A549 (cell line): ENCODE results near the gene AAMP. TPM values are rescaled to one million over a fixed set of nuclear protein-coding genes. Genes with fewer than 3 reads are reported as not detected.

Experiments used
- ATAC-seq, 2 experiments: fragments of 200-7000 bp in 1 of 2; fragments of >200 bp in 1 of 2; cut with Nextera tagmentation in 1 of 2; cut with Tn5 transposase in 1 of 2; 3 replicates each; pipeline versions ENCODE4 v1.8.0 to v1.9.1; 2018 to 2020; ENCODE audit warnings: mild to moderate bottlenecking in 1 of 2, moderate library complexity in 1 of 2
- CTCF ChIA-PET: fragments of 300-600 bp; sonication (Branson Sonifier 250); formaldehyde crosslinking; extraction: SDS; loops from one replicate; lab custom pipeline; 2021; ENCODE audit warnings: antibody characterized with exemption, inconsistent platforms; lab: Yijun Ruan, JAX
- POLR2A ChIA-PET: fragments of 350-600 bp; formaldehyde crosslinking; extraction: SDS; loops from one replicate; lab custom pipeline; 2021; ENCODE audit warnings: antibody characterized with exemption, inconsistent platforms; lab: Yijun Ruan, JAX
- DNase-seq, 2 experiments: peaks; one replicate each; pipeline versions ENCODE4 v3.0.0 to v3.0.0-alpha.2; 2011 to 2016; ENCODE audit warnings: low read depth in 1 of 2, low spot score in 1 of 2
- FAIRE-seq: peaks from 2 replicates; lab custom pipeline; 2011; peaks lifted over from hg19 to GRCh38; lab: Jason Lieb, UNC
- H3K27ac ChIP-seq, 2 experiments: fragments of >200 bp; sonication (Bioruptor Twin); formaldehyde crosslinking; 3 replicates each; pipeline ENCODE4 v1.5.1; 2016 to 2017
- H3K4me1 ChIP-seq: fragments of >200 bp; sonication (Bioruptor Twin); formaldehyde crosslinking; 3 replicates; pipeline ENCODE4 v1.6.1; 2016
- H3K4me2 ChIP-seq: fragments of >200 bp; sonication (Bioruptor Twin); formaldehyde crosslinking; 3 replicates; pipeline ENCODE4 v1.6.1; 2016
- H3K4me3 ChIP-seq: fragments of >200 bp; sonication (Bioruptor Twin); formaldehyde crosslinking; 3 replicates; pipeline ENCODE4 v1.5.1; 2016
- H3K9me3 ChIP-seq: fragments of >200 bp; sonication (Bioruptor Twin); formaldehyde crosslinking; 3 replicates; pipeline ENCODE4 v1.6.1; 2016
- BHLHE40 ChIP-seq: IDR thresholded peaks from 2 replicates; pipeline ENCODE4 v1.6.1; 2012; ENCODE audit warnings: low read depth, low read length, inconsistent platforms
- CBX2 ChIP-seq: fragments of 200-600 bp; sonication (generic); IDR thresholded peaks from 2 replicates; pipeline ENCODE4 v1.6.1; 2016; ENCODE audit warnings: low read depth, mild to moderate bottlenecking, borderline replicate concordance
- CHD2 ChIP-seq: fragments of 150-350 bp; IDR thresholded peaks from 2 replicates; pipeline ENCODE4 v1.6.1; 2014; ENCODE audit warnings: low read length; ENCODE audit not compliant: partially characterized antibody
- CHD4 ChIP-seq: fragments of 200-600 bp; sonication (generic); IDR thresholded peaks from 2 replicates; pipeline ENCODE4 v1.6.1; 2016; ENCODE audit warnings: antibody characterized with exemption, mild to moderate bottlenecking, borderline replicate concordance
- CTCF ChIP-seq: fragments of >200 bp; sonication (Bioruptor Twin); formaldehyde crosslinking; IDR thresholded peaks from 3 replicates; pipeline ENCODE4 v1.5.1; 2016
- ESRRA ChIP-seq: fragments of 150-350 bp; IDR thresholded peaks from 2 replicates; pipeline ENCODE4 v1.6.1; 2014; ENCODE audit warnings: mild to moderate bottlenecking, low read length, borderline replicate concordance
- HEYL ChIP-seq: fragments of 250-450 bp; sonication (Bioruptor Pico); IDR thresholded peaks from 2 replicates; pipeline ENCODE4 v1.8.0; 2021; ENCODE audit warnings: mild to moderate bottlenecking, moderate library complexity
- HOXB5 ChIP-seq: fragments of 250-450 bp; sonication (Bioruptor Pico); IDR thresholded peaks from 2 replicates; pipeline ENCODE4 v1.5.0; 2020; ENCODE audit warnings: mild to moderate bottlenecking, moderate library complexity
- JUNB ChIP-seq: fragments of >200 bp; sonication (Bioruptor Twin); formaldehyde crosslinking; IDR thresholded peaks from 2 replicates; pipeline ENCODE4 v1.6.1; 2016
- KDM5A ChIP-seq: fragments of 200-600 bp; sonication (generic); IDR thresholded peaks from 2 replicates; pipeline ENCODE4 v1.6.1; 2016; ENCODE audit warnings: antibody characterized with exemption, mild to moderate bottlenecking
- MAX ChIP-seq: IDR thresholded peaks from 2 replicates; pipeline ENCODE4 v1.6.1; 2012
- NFE2L2 ChIP-seq: fragments of 150-350 bp; conservative IDR thresholded peaks from 2 replicates; pipeline ENCODE4 v1.6.1; 2014; ENCODE audit warnings: low read length
- NPAS2 ChIP-seq: fragments of 250-450 bp; sonication (Bioruptor Pico); IDR thresholded peaks from 2 replicates; pipeline ENCODE4 v1.8.0; 2022; ENCODE audit warnings: mild to moderate bottlenecking, moderate library complexity, borderline replicate concordance
- RAD21 ChIP-seq, 2 experiments: fragments of >200 bp in 1 of 2; sonication (Bioruptor Twin) in 1 of 2; formaldehyde crosslinking in 1 of 2; IDR thresholded peaks in 1 of 2; conservative IDR thresholded peaks in 1 of 2; 2 replicates in 1 of 2; 3 replicates in 1 of 2; pipeline ENCODE4 v1.6.1; 2012 to 2018; ENCODE audit warnings: inconsistent platforms in 1 of 2
- RFX5 ChIP-seq: fragments of 450-650 bp; IDR thresholded peaks from 2 replicates; pipeline ENCODE4 v1.7.1; 2014; ENCODE audit warnings: antibody characterized with exemption, mild to moderate bottlenecking, moderate library complexity
- RNF2 ChIP-seq: fragments of 200-600 bp; sonication (generic); IDR thresholded peaks from 2 replicates; pipeline ENCODE4 v1.6.1; 2016; ENCODE audit warnings: low read depth, mild to moderate bottlenecking, antibody characterized with exemption, moderate library complexity, borderline replicate concordance
- SMC3 ChIP-seq: fragments of >200 bp; sonication (Bioruptor Twin); formaldehyde crosslinking; IDR thresholded peaks from 3 replicates; pipeline ENCODE4 v1.6.1; 2018; ENCODE audit warnings: inconsistent platforms
- TP53 ChIP-seq: fragments of 250-450 bp; sonication (Bioruptor Pico); IDR thresholded peaks from 2 replicates; pipeline ENCODE4 v1.5.0; 2021; ENCODE audit warnings: mild to moderate bottlenecking, moderate library complexity
- USF2 ChIP-seq: fragments of 450-650 bp; IDR thresholded peaks from 2 replicates; pipeline ENCODE4 v1.6.1; 2014; ENCODE audit warnings: antibody characterized with exemption
- ZC3H11A ChIP-seq: fragments of 450-650 bp; IDR thresholded peaks from 2 replicates; pipeline ENCODE4 v1.6.1; 2014; ENCODE audit warnings: antibody characterized with exemption, mild to moderate bottlenecking
- ZFP36 ChIP-seq: fragments of 450-650 bp; IDR thresholded peaks from 2 replicates; pipeline ENCODE4 v1.6.1; 2014; ENCODE audit warnings: borderline replicate concordance; ENCODE audit not compliant: partially characterized antibody
- ZNF302 ChIP-seq: fragments of 250-450 bp; sonication (Bioruptor Pico); IDR thresholded peaks from 2 replicates; pipeline ENCODE4 v1.9.0; 2021; ENCODE audit warnings: inconsistent platforms, mild to moderate bottlenecking, moderate library complexity
- ZSCAN20 ChIP-seq: fragments of 250-450 bp; sonication (Bioruptor Pico); IDR thresholded peaks from 2 replicates; pipeline ENCODE4 v1.8.0; 2022; ENCODE audit warnings: mild to moderate bottlenecking, moderate library complexity
- WGBS: methylation state at CpG from one replicate; pipeline ENCODE4 v1.1.6; 2017; ENCODE audit errors: missing lambda C conversion rate; 5-methylcytosine and 5-hydroxymethylcytosine counted together
- polyA plus RNA-seq, 4 experiments: library from polyadenylated mRNA; depleted of rRNA in 3 of 4; stranded (reverse); fragments of >200 nt; fragmentation: RNase III in 1 of 4; extraction: RNeasy Plus Mini Kit Qiagen cat#74134 plus additional on column Dnase treatment in 1 of 4; gene quantifications; 2 replicates in 3 of 4; 3 replicates in 1 of 4; pipeline ENCODE4 v1.2.3, GENCODE V29; 2011 to 2017
- TF ChIP-seq, protein P1 (sequence below): fragments of >200 bp; sonication (Bioruptor Twin); formaldehyde crosslinking; IDR thresholded peaks from 2 replicates; pipeline ENCODE4 v1.6.1; 2016
- TF ChIP-seq, protein P2 (sequence below): IDR thresholded peaks from 2 replicates; pipeline ENCODE4 v1.6.1; 2012
- TF ChIP-seq, protein P3 (sequence below): fragments of 200-600 bp; sonication (generic); IDR thresholded peaks from 2 replicates; pipeline ENCODE4 v1.6.1; 2016; ENCODE audit warnings: antibody characterized with exemption, mild to moderate bottlenecking, moderate library complexity

Gene AAMP
- polyA plus RNA-seq, 2 of the 4 experiments (the other 2 are of a cell fraction) = 82.0 to 173 TPM

GRCh38 chr2:218305383-218305782 lies 35.4 kb upstream of the AAMP start (continued):
- TF ChIP-seq RAD21 (conservative IDR thresholded peaks at IDR 0.05 in 1 of 2, IDR thresholded peaks at IDR 0.05 in 1 of 2) = no peak
- no peak for TF ChIP-seq TP53 (CRISPR knock-in tag)
- TF ChIP-seq RNF2 = no peak
- TF ChIP-seq, protein P1, sequence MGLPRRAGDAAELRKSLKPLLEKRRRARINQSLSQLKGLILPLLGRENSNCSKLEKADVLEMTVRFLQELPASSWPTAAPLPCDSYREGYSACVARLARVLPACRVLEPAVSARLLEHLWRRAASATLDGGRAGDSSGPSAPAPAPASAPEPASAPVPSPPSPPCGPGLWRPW = no peak
- TF ChIP-seq CHD2 = no peak
- no peak for TF ChIP-seq KDM5A
- TF ChIP-seq HEYL (CRISPR knock-in tag) = no peak
- no peak for TF ChIP-seq JUNB

DNA sequence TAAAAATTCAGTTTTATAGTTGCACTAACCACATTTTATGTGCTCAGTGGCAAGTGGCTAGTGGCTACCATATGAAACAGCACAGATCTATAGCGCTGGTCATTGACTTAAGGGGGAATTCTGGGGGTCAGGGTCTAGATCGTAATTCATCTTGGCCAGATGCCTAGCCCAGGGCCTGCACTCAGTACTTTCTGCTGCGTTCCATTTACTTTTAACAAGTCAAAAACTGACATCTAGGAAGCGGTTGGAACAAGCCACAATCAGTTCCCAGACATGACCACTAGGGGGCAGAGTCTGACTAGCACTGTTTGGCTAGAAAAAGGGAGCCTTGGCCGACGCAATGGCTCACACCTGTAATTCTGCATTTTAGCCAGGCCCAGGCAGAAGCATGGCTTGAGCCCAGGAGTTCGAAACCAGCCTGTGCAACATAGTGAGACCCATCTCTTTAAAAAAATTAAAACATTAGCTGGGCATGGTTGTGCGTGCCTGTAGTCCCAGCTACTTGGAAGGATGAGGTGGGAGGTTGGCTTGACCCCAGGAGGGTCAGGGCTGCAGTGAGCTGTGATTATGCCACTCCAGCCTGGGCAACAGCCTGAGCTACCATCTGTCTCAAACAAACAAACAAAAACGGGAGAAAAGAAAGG lies 31.4 kb upstream of the AAMP start:
- Histone ChIP-seq H3K4me1 (no peaks in the 10 kb centered on the region), H3K27ac (peak overlapping the region in 1 of 2 experiments; percentile 37; a peak in 1 of 6 replicates), H3K4me3 (no peak overlapping the region), H3K9me3 (no peaks in the 10 kb centered on the region), H3K4me2 (no peak overlapping the region; the same call in 2 of the 3 replicates)
- TF ChIP-seq CHD4 (peak; percentile 71; the same call in 1 of the 2 replicates), NFE2L2 (no peak), RAD21 (conservative IDR thresholded peaks at IDR 0.05 in 1 of 2, IDR thresholded peaks at IDR 0.05 in 1 of 2) (peak; percentile 95 to 96), CTCF (peak; percentile 93), SMC3 (peak; percentile 89), MAX (peak; percentile 34; the same call in 1 of the 2 replicates)
- ATAC-seq (peak; percentile 88 to 93), FAIRE-seq (no peak), DNase-seq (peak; percentile 48 to 90)
- CTCF ChIA-PET = interaction anchor here (0.7 to 3.0 kb wide), 36 partner anchors 9 to 347 kb away, joined by 3 to 49 read pairs (median 5); partner anchors contain the start of genes AAMP, CATIP, PNKD and TMBIM1
- WGBS = 7% methylated on average over 9 of the region's 9 CpGs
- POLR2A ChIA-PET = no interaction called here

- no peaks in the 10 kb centered on the region for H3K9me3 ChIP-seq
- ATAC-seq = no peak
- H3K4me2 ChIP-seq = no peak overlapping the region
- no peak for FAIRE-seq
- no peak for DNase-seq
- ChIA-PET CTCF (interaction anchor here (0.7 to 2.8 kb wide), 11 partner anchors 9 to 166 kb away, joined by 3 to 22 read pairs (median 3); partner anchors contain the start of gene CATIP), POLR2A (no interaction called here)
- 64% methylated on average over 4 of the region's 4 CpGs for WGBS
- H3K27ac ChIP-seq = no peak overlapping the region
- H3K4me3 ChIP-seq = no peak overlapping the region
- no peaks in the 10 kb centered on the region for H3K4me1 ChIP-seq
- TF ChIP-seq, protein P2, sequence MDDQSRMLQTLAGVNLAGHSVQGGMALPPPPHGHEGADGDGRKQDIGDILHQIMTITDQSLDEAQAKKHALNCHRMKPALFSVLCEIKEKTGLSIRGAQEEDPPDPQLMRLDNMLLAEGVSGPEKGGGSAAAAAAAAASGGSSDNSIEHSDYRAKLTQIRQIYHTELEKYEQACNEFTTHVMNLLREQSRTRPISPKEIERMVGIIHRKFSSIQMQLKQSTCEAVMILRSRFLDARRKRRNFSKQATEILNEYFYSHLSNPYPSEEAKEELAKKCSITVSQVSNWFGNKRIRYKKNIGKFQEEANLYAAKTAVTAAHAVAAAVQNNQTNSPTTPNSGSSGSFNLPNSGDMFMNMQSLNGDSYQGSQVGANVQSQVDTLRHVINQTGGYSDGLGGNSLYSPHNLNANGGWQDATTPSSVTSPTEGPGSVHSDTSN = no peak
- no peak for TF ChIP-seq ZC3H11A
- no peak for TF ChIP-seq USF2
- TF ChIP-seq SMC3 = no peak
- TF ChIP-seq HOXB5 (CRISPR knock-in tag) = no peak
- no peak for TF ChIP-seq NPAS2 (CRISPR knock-in tag)
- no peak for TF ChIP-seq RFX5
- no peak for TF ChIP-seq ESRRA
- no peak for TF ChIP-seq CHD4
- TF ChIP-seq, protein P3, sequence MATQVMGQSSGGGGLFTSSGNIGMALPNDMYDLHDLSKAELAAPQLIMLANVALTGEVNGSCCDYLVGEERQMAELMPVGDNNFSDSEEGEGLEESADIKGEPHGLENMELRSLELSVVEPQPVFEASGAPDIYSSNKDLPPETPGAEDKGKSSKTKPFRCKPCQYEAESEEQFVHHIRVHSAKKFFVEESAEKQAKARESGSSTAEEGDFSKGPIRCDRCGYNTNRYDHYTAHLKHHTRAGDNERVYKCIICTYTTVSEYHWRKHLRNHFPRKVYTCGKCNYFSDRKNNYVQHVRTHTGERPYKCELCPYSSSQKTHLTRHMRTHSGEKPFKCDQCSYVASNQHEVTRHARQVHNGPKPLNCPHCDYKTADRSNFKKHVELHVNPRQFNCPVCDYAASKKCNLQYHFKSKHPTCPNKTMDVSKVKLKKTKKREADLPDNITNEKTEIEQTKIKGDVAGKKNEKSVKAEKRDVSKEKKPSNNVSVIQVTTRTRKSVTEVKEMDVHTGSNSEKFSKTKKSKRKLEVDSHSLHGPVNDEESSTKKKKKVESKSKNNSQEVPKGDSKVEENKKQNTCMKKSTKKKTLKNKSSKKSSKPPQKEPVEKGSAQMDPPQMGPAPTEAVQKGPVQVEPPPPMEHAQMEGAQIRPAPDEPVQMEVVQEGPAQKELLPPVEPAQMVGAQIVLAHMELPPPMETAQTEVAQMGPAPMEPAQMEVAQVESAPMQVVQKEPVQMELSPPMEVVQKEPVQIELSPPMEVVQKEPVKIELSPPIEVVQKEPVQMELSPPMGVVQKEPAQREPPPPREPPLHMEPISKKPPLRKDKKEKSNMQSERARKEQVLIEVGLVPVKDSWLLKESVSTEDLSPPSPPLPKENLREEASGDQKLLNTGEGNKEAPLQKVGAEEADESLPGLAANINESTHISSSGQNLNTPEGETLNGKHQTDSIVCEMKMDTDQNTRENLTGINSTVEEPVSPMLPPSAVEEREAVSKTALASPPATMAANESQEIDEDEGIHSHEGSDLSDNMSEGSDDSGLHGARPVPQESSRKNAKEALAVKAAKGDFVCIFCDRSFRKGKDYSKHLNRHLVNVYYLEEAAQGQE = no peak
- TF ChIP-seq ZFP36 = no peak
- TF ChIP-seq ZNF302 (CRISPR knock-in tag) = no peak
- TF ChIP-seq, protein P1 = no peak
- no peak for TF ChIP-seq CBX2
- no peak for TF ChIP-seq ZSCAN20 (CRISPR knock-in tag)
- TF ChIP-seq BHLHE40 = no peak
Observed at GRCh38 chr2:218300141-218300540, 30.2 kb upstream of the AAMP start.
